ENCODE results near the gene COA5.
A peak's percentile ranks its signal among the peaks of the same experiment; 100 is the strongest.

Gene COA5, protein sequence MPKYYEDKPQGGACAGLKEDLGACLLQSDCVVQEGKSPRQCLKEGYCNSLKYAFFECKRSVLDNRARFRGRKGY

DNA sequence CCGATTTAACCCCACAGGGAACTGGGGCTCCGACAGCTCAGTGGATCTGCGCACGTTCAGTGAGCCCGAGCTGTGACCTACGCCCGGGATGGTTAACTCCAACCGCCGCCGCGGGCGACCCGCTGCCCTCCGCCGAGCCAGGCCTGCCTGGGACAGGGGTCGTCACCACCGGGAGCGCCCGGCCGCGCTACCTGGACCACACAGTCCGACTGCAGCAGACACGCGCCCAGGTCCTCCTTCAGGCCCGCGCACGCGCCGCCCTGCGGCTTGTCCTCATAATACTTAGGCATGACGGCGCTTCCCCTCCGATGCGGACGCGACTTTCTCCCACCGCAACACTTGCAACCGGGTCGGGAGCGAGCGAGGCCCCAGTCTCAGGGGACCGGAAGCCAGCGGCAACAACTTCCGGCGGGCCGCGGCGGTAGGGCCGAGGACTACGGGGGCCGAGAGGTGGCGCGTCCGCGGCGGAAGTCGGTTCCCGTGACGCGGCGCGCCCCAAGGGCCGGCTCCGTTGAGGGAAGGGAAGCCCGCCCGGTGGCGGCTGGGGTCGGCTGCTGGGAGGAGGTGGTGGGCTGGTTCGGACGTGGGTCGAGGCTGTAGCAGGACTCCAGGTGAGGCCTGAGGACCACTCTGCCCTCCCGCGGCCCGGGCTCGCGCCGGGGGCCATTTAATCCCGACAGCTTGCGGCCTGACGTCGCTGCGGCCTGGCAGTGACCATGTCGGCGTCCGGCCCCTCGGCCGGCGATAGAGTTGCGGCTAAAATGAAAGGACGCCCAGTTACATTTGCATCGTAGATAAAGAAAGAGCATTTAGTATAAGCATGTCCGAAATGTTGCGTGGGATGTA lies at the start of gene COA5, which contains the start of gene UNC50:
Gene COA5, minus strand, starts transcription at position 397 of the 846 bp plus-strand sequence. Its CDS starts 107 bp downstream, at position 290.
Gene UNC50, plus strand, starts transcription at position 474 of the 846 bp plus-strand sequence. CDS start 1,171 bp downstream, outside the sequence.
- peak; percentile 56 for DNase-seq

DNA sequence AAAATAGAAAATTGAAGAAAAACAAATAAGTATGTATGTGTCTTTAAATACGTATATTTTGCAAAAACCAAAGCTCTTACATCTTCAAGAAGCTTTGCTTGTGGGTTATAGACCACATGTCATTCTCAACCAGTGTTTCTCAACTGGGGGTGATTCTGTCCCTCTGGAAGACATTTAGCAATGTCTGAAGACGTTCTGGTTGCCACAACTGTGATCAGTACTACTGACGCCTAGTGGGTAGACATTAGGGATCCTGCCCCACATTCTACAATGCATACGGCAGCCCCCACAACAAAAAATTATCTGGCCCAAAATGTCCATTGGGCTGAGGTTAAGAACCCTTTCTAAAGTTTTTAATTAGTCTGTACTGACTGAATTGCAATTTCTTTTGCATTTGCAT lies 48.5 kb upstream of the COA5 start:
- no peak for DNase-seq

DNA sequence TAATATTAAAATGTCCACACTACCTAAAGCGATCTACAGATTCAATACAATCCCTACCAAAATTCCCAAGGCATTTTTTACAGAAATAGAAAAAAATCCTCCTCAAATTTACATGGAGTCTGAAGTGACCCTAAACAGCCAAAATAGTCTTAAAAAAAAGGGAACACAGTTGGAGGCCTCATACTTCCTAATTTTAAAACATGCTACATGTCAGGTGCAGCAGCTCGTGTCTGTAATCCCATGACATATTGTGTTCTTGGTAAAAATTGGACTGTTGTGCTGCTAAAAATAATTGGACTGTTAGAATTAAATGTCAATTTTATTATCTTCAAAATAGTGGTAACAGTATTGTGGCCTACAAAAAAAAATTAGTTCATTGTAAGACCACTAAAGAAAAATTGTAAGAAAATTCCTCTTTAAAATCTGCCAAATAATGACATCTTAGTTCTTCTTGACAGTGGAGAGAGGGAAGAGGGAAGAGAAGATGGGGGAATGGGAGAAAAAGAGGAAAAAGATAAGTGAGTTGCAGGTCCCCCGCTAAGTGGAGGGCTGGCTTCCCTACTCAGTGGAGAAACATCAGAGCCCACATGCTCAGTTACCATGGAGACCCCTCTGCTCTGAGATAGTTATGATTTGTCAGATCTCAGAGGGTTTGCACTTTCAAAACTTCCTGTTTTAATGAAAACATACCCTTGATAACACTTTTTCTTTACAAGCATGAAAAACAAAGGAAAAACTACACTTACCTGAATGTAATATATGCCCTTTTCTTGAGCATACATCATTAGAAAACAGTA lies 46.6 kb upstream of the COA5 start:
- DNase-seq: no peak

DNA sequence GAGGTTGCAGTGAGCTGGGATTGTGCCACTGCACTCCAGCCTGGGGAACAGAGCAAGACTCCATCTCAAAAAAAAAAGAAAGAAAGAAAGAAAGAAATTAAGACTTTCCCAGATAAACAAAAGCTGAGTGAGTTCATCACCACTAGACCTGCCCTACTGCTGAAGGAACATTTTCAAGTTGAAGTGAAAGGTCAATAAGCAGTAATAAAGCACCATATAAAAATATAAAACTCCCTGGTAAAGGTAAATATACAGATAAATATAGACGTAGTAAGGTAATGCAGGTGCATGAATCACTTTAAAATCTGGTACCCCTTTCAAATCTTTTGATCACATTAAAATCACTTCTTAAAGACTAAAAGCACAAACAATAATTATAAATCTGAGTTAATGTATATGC lies 42.7 kb upstream of the COA5 start:
- DNase-seq: no peak

DNA sequence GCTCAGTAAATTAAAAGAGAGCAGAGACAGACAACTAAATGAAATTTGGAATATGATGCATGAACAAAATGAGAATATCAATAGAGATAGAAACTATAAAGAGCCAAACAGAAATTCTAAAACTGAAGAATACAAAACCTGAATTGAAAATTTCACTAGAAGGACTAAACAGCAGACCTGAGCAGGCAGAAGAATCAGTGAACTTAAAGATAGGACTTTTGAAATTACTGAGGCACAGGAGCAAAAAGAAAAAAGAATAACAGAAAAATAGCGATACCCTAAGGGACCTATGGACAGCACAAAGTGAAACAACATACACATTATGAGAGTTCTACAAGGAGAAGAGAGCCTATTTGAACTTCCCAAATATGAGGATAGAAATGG lies 41.7 kb upstream of the COA5 start:
- no peak for DNase-seq

DNA sequence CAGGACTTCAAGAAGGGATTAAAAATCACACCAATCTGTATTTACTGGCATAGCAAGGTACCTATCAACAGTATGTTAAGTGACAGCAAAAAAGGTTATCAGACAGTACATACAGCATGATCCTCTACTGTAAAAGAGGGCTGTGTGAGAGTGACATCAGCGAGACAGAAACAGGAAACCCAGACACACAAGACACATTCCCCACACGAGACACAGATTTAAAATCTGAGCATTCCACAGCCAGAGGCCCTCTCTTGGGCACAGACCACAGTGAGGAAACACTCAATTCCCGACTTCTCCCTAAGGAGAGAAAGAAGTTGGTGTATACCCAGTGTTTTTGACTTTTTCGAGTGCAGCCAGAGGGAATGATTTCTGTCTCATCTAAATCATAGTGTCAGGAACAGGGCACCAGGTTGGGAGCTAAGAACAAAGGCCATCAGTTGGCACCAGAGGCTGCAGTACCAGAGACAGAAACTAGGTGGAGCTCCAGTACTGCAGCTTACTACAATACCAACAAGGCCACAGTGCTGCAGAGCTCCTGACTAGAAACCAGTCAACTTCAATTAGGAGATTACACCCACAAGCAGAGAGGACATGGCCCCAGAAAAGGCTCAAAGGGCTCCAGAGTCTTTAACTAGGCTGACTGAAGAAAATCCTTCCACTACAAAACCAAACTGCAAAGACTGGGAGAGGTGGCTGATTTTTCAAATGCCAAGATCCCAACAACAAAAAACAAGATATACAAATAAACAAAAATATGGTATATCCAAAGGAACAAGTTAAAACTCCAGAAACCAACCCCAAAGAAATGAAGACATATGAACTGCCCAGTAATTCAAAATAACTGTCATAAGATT lies 41.1 kb upstream of the COA5 start:
- peak; percentile 54 for DNase-seq

DNA sequence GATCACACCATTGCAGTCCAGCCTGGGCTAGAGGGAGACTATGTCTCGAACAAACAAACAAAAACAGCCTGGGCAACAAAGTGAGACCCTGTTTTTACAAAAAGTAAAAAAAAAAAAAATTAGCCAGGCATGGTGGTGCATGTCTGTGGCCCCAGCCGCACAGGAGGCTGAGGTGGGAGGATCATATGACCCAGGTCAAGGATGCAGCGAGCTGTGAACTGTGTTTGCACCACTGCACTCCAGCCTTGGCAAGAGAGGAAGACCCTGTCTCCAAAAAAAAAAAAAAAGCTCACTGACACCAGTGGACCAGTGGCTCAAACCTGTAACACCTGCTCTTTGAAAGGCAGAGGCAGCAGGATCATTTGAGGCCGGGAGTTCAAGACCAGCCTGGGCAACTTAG lies 40.1 kb upstream of the COA5 start:
- DNase-seq: no peak

DNA sequence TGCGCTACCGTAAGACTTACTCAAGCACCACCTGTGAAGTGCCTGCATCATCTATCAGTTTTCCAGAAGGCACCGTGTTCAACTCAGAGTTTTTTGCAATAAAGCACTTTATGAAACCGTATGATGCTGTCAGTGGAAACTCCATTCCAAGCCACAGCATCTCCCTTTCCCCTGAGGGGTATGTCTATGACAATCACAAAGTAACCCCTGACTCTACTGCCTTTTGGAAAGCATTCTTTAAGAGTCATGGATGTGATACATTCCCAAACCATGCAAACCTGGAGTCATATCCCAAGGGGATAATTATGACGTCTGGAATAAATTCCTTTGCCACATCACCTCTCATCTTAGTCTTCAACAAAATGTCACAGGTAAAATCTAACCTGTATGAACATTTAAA lies 39.3 kb upstream of the COA5 start:
- DNase-seq: no peak

DNA sequence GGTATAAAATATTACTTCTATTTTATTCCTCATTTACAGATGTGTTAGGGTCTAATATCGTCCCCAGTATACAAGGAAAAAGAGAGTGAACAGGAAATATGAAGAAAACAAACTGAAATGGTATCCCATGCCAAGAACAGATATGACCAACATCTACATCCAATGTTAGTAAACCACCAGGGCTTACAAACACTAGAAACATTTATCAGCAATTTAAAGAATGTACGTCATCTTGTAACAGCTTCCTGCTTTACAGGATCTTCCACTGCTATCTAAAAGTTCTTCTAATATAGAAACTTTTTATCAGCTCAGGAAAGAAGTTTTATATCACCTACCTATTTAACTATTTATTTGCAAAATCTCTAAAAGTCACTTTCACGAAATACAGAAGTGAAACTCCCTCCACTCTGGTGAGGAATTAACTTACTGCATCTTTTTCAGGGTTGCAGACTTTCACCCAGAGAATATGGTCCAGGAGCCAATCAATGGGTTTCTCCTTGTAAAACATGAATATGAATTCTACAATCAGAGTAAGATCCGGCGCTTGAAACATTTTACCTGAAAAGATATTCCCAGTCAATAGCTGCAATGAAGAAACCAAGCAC lies 35.3 kb upstream of the COA5 start:
- no peak for DNase-seq

DNA sequence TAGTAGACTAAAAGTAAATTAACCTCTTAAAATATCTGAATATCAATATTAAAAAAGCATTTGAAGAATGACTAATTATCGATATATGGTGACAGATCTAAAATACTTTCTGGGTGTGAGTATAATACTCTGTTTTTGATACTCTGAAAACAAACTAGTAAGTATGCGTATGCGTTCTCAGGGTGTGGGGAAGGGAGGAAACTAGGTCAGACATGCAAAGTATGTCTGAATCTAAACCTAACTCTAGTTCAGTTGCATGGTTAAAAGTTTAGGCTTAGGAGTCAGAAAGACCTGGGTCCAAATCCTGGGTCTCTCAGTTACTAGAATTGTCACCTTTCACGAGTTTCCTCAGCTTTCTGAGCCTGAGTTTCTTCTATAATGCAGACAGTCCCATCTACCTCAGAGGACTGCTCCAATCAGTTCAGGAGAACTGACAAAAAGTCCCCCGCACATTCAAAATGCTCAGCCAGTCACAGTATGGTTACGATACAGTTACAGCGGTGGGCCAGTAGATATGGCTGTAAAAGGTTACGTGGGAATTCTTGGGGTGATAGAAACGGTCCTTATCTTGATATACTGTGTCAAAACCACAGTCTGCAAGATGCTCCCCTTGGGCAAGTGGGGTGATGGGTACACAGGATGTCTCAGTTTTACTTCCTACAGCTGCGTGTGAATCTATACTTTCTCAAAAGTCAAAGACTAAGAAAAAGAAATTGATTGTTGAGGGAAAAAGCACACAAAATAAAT lies 29.3 kb upstream of the COA5 start:
- no peak for DNase-seq

DNA sequence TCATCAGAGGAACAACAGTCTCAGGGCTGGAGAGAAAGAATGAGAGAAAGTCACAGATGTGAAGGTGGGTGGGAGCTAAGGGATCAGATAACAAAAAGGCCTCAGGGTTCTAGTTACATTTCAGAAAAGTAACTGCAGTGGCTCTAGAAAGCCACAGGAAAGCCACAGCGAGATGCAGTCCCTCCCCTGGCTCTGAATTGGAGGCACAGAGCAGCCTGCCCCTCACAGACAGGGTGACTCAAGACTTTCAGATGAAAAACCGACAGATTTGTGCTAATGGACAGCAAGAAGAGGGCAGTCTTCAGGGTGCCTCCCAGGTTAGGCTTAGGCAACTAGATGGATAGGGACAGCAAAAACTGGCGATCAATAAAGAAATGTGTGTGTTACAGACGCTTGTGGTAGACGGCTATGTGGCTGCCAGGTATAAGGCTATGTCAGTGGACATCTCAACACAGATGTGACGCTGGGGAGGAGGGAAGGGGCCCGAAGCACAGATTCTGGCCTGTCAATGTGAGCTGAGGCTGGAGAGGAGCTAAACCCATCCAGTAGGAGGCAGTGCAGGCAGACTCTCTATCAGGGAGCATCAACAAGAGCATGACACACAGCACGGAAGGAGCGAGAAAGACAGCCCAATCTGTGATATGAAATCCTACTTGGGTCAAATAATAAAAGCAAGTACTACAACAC lies 26.2 kb upstream of the COA5 start:
- DNase-seq: no peak

DNA sequence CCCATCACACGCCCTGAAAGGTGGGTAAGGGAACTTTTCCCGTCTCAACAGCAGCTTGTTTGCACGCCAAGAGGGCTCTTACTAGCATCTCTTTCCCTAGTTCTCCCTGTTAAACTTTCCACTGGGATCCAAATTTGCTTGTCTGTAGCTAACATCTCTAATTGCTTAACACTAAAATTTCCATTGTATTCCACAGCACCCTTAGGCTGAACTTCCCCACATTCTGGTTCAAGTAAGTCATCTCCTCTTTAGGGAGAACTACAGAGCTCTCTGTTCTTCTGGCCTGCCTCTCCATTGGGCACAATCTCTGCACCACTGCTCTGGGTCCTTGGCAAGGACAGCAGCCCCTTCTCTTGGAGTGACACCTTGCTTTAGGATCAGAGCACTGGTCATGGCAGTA lies 24.0 kb upstream of the COA5 start:
- DNase-seq: no peak

DNA sequence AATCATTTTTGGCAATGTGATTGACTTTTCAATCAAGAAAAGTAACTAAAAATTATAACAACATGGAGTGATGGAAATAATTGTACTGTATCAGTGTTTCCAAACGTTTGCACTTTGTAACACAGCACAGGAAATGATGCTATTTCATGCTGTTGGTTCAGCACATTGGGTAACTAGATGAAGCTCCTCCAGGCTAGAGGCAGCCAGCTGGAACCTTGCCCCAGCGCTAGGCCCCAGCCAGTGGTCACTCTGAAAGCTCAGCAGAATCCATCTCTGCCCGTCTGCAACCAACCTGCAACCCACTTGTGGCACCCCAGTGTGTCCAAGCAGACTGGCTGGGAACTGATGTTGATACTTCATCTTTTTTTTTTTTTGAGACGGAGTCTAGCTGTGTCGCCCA lies 15.3 kb upstream of the COA5 start:
- no peak for DNase-seq

DNA sequence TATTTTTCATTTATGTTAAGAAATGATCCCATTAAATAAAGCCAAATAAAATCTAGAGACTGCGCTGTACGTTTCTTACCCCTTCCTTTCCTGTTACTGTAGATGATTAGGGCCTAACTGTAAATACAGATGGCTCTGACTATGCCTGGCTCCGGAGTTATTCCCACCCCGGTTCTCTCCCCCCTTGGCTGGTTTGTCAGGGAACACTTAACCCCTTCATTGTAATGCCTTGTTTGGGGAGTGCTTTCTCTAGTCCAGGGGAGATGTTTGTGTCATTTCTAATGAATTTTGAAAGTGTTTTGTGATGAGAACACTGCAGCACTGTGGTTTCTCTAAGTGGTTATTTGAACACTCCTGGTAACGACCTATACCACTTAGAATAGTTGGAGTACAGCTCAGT lies 8.8 kb upstream of the COA5 start:
- no peak for DNase-seq

DNA sequence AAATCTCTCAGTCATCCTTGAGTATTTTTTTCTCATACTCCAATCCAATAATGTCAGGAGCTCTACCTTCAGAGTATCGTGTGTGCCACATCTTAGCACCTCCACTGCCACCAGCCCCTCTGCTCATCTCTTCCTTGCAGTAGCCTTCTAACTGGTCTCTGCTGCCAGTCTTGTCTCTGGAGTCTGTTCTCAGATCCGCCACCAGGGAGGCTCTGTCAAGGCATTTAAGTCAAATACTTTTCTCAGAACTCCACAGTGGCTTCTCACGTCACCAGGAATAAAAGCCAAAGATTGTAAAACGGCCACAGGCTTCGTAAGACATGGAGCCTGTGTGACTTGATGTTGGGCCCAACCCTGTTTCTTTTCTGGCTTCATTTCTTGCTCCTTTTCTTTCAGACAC lies 7.2 kb upstream of the COA5 start:
- DNase-seq: no peak

DNA sequence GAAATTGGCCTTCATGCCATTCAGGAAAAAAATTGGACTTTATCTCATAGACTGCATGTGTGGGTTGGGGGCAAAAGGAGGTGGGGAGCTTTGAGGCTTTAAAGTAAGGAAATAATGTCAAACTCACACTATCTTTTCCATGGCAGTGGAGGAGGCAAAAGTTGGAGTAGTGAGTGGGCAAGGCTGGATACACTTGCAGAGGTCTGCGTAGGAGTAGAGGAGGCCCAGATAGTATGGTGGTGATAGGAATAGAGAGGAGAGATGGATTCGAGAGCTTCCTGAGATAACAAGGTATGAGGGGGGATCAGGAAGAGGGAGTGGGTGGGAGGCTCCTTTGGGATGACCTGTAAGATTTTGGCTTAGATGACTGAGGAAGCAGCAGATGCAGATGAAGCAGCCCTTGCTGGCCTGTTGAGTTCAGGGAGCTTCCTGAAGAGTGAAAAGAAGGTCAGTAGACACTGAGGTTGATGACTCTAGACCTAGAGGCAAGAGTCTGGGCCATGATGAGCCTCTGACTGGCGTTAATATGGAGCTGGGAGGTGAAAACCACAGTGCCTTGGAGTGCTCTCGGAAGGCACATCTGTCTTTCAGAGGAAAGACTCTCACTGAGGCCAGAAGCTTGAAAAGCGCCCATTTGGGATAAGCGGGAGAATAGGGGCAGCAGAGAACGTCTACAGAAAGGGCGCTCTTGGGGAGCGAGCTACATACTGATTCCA lies 5.9 kb upstream of the COA5 start:
- no peak for DNase-seq

DNA sequence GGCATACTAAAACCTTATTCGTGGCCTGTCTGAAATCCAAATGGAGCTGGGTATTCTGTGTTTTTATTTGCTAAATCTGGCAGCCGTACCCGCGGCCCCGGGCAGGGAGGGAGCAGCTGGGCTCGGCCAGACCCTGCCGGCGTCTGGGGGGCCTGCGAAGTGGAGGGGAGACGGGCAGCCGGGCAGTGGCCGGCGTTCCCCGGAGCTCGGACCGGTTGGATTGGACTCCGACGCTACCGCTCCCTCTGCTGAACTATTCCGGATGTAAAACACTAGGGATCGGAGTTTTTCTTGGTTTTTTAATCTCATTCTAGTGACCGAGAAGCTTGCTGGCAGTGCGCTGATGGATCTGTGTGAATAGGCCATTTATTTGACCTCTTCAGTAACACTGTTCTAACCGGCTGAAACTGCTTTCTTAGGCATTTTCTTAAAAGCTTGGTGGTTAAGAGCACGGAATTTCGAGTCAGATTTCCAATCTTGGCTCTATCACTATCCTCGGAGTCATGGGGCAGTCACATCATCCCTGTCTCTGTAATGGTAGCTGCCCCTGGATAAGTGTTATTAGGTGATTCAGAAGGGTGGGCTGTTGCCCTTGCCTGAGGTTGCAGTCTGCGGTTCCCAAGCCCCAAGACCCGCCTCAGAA lies 771 bp upstream of the COA5 start:
- DNase-seq: no peak

DNA sequence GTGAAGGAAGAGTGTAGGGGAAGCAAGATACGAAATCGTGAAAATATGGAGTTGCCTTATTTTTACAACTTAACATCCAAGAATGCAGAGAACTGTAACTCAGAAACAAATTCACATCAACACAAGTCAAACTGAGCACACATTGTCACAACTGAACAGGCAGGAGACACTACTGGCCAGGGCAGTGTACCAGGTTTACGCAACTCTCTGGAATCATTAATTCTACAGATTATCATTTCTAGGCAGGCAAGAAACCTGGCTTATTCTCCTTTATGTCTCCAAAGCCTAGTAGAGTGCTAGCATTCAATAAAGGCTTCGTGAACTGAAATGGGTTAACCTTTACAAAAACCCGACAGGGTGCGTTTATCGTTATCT lies 584 bp downstream of the COA5 start:
- no peak for DNase-seq

DNA sequence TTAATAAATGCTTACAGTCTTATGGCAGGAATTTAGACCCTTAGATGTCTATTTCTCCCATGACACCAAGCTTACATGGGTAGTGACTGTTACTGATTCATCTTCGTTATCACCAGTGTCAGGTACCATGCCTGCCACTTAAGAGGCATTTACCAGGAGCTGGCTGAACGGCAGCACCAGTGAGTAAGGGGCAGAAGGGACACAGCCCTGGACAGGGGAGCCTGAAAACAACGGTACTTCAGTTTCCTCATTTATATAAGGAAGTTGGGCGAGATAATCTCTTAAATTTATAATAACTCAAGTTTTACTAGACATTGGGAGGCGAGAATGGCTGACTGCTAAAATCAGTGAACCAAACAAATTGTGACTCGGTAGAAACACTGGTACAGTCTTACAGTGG lies 1.2 kb downstream of the COA5 start:
- DNase-seq: no peak

DNA sequence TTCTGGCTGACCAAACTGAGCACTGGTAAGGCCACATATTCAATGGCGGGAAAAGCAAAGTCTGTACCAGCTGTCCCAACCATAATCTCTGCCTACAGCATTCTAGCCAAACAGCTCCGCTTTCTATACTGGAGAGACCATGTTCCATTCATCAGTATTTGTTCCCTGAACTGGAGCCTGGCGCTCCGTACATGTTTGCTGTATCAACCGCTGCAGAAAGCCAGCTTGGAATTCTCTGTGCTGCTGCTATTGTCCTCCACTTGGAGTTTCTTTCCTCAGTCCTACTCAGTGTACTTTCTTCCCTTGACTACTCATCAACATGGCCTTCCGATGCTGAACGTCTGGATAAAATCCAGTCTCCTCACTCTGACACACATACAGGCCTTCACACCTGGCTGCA lies 1.9 kb downstream of the COA5 start:
- DNase-seq: no peak
